Psoas muscle (tissue), 8 donors: ENCODE data around the gene LTB4R. TPM values are rescaled to one million over a fixed set of nuclear protein-coding genes. Genes with fewer than 3 reads are reported as not detected.

Experiments
- ATAC-seq, 4 donors: fragments of 200-7000 bp; cut with Tn5 transposase; one replicate each; pipeline ENCODE4 v1.9.1; 2020; ENCODE audit warnings: moderate library complexity in 3 of 4, mild to moderate bottlenecking in 2 of 4
- DNase-seq, 2 donors: peaks; one replicate each; pipeline ENCODE4 v3.0.0-alpha.2; 2020
- H3K27ac ChIP-seq: fragments of 200-600 bp; one replicate; pipeline ENCODE4 v1.8.0; 2022
- H3K27me3 ChIP-seq, 3 donors: fragments of 200-600 bp in 1 of 3; one replicate each; pipeline versions ENCODE4 v1.6.1 to v1.8.0; 2013 to 2022; ENCODE audit warnings: low read length in 2 of 3, mild to moderate bottlenecking in 2 of 3, moderate library complexity in 1 of 3; ENCODE audit not compliant: insufficient read depth in 3 of 3
- H3K36me3 ChIP-seq, 2 donors: fragments of 200-600 bp in 1 of 2; one replicate each; pipeline versions ENCODE4 v1.6.1 to v1.8.0; 2013 to 2022; ENCODE audit warnings: low read depth in 1 of 2, mild to moderate bottlenecking in 1 of 2, moderate library complexity in 1 of 2; ENCODE audit not compliant: insufficient read depth in 1 of 2
- H3K4me1 ChIP-seq: fragments of 200-600 bp; one replicate; pipeline ENCODE4 v1.8.0; 2022
- H3K4me3 ChIP-seq: fragments of 200-600 bp; one replicate; pipeline ENCODE4 v1.8.0; 2022; ENCODE audit warnings: mild to moderate bottlenecking
- H3K9me3 ChIP-seq: fragments of 200-600 bp; one replicate; pipeline ENCODE4 v1.8.0; 2022
- WGBS, 3 donors: extraction: QIAGEN DNeasy Blood & Tissue Kit; methylation state at CpG; one replicate each; pipeline versions ENCODE4 v1.1.6 to v1.1.7; 2013; 5-methylcytosine and 5-hydroxymethylcytosine counted together
- intact Hi-C, 2 donors: fragments of 100-400 bp; cut with DNase I; formaldehyde crosslinking; loops; one replicate each; pipeline versions ENCODE4 v1.11.0 to v1.14.2; 2022
- polyA plus RNA-seq, 3 donors: library from polyadenylated mRNA; stranded (reverse); fragments of 200-250 nt; gene quantifications; one replicate each; pipeline ENCODE4 v1.2.3, GENCODE V29; 2013
- total RNA-seq, 4 donors: library from RNA; stranded (reverse); fragmentation: NEBNext Ultra II Directional in 2 of 4; extraction: Animal tissue kit (Norgen Biotek cat#: 25700) in 2 of 4; gene quantifications; one replicate each; pipeline versions ENCODE4 v1.2.1 to v1.2.4, GENCODE V29; 2021 to 2023
- TF ChIP-seq, protein P1 (sequence below): fragments of 200-600 bp; IDR thresholded peaks from one replicate; pipeline ENCODE4 v1.8.0; 2022; ENCODE audit warnings: antibody characterized with exemption
- donor health status: healthy with polysubstance abuse.
- donor health status: DM: no; HTN: no; CAD: no; lungs with moderate emphysema.
- donor health status: Bipolar disorder and iron deficiency.
- donor health status: healthy.
- donor health status: DM: yes; HTN: yes; CAD: no.
- donor health status: DM: no; HTN: no; CAD: no.
- donor health status: DM: no; HTN: no; CAD: no.
- donor health status: DM: yes; HTN: yes; CAD: no.

LTB4R gene
- total and polyA plus RNA-seq, 7 donors, result 0.35 to 2.1 (median 1.9) TPM

GRCh38 chr14:24332268-24332993 lies 21.1 kb downstream of the LTB4R start:
- Histone ChIP-seq H3K4me1 (peaks cover 10% of the 10 kb centered on the region), H3K4me3 (peak overlapping the region; percentile 35), H3K36me3 (no peaks in the 10 kb centered on the region), H3K27me3 (peaks cover 0 to 39% (median 4%) of the 10 kb centered on the region in 3 donors), H3K27ac (no peak overlapping the region), H3K9me3 (no peaks in the 10 kb centered on the region)
- DNase-seq, result peak; percentile 54 to 75
- peak; percentile 68 to 79 (median 72) for ATAC-seq
- TF ChIP-seq, protein P1, sequence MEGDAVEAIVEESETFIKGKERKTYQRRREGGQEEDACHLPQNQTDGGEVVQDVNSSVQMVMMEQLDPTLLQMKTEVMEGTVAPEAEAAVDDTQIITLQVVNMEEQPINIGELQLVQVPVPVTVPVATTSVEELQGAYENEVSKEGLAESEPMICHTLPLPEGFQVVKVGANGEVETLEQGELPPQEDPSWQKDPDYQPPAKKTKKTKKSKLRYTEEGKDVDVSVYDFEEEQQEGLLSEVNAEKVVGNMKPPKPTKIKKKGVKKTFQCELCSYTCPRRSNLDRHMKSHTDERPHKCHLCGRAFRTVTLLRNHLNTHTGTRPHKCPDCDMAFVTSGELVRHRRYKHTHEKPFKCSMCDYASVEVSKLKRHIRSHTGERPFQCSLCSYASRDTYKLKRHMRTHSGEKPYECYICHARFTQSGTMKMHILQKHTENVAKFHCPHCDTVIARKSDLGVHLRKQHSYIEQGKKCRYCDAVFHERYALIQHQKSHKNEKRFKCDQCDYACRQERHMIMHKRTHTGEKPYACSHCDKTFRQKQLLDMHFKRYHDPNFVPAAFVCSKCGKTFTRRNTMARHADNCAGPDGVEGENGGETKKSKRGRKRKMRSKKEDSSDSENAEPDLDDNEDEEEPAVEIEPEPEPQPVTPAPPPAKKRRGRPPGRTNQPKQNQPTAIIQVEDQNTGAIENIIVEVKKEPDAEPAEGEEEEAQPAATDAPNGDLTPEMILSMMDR, result peak; percentile 59
- 21 to 28% (median 23%) methylated on average over 53 to 56 of the region's 56 CpGs for WGBS, 3 donors
- intact Hi-C loops, result loop anchor here in 1 of 2 donors (2.0 kb wide), 1 partner anchor 102 kb away; no protein-coding TSS in a partner anchor

DNA sequence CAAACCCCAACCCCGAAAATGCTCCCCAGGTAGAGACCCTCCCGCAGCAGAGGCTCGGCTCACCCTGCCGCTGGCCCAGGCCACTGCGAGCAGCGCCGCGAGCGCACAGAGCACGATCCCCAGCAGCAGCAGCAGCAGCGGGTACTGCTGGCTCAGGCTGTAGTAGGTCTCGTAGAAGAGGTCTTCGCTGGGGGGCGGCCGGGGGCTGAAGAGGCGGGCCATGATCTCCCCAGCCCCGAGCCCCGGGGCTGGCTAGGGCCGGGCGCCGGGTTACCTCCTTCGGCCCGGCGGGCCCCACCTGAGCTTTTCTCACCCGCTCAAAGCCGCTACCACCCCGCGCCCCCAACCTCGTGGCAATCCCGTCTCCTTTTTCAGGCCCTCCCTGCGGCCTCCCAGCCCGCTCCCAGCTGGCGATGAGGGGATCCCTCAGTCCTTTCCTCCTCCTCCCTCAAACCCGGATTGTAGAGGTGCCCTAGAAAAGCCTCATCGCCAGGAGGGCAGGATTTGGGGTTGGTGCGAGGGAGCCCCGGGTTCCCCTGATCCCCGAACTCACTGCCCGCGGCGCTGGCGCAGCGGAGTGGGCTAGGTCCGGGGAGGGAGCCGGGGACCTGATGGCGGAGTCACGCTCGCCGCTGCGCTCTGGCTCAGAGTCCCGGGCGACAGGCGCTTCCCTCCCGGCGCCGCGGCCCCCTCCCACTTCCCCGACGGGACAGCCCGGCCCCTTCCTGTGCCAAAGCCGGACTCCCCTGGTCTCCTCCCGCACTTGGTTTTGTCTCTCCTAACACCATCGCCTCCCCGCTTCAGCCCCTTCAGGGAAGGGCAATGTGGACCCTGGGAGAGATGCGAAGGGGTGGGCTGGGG lies 23.4 kb downstream of the LTB4R start, which contains the start of gene ADCY4:
TSS of gene ADCY4 (minus strand) at position 641 of the 861 bp plus-strand sequence. CDS start at position 222, 419 bp downstream.
- ATAC-seq (peak in 2 of 4 donors; percentile 14 to 29), DNase-seq (peak; percentile 51 to 68)
- intact Hi-C loops, result no loop called here
- no peaks in the 10 kb centered on the region for H3K9me3 ChIP-seq
- peaks cover 0 to 46% (median 6%) of the 10 kb centered on the region in 3 donors for H3K27me3 ChIP-seq
- peaks cover 10% of the 10 kb centered on the region for H3K4me1 ChIP-seq
- H3K4me3 ChIP-seq, result peak within 1 kb of the TSS; percentile 65
- TF ChIP-seq, protein P1, result no peak
- WGBS, 3 donors, result 1 to 4% (median 3%) methylated on average over 55 to 65 of the region's 65 CpGs
- no peaks in the 10 kb centered on the region for H3K36me3 ChIP-seq
- H3K27ac ChIP-seq, result peak within 1 kb of the TSS; percentile 71

- DNase-seq (no peak), ATAC-seq (no peak)
- TF ChIP-seq, protein P1, result no peak
- intact Hi-C loops, result no loop called here
- H3K27ac ChIP-seq, result peak overlapping the region; percentile 71
- peaks cover 0 to 53% (median 9%) of the 10 kb centered on the region in 3 donors for H3K27me3 ChIP-seq
- H3K36me3 ChIP-seq, result no peaks in the 10 kb centered on the region
- WGBS, 3 donors, result 63 to 70% (median 69%) methylated on average over 12 of the region's 12 CpGs
- no peaks in the 10 kb centered on the region for H3K9me3 ChIP-seq
- peaks cover 10% of the 10 kb centered on the region for H3K4me1 ChIP-seq
- H3K4me3 ChIP-seq, result peak overlapping the region; percentile 65
Measured at GRCh38 chr14:24335461-24336171, 24.3 kb downstream of the LTB4R start.

GRCh38 chr14:24337144-24337823 lies 26.0 kb downstream of the LTB4R start:
- no peak for DNase-seq
- Histone ChIP-seq H3K9me3 (no peaks in the 10 kb centered on the region), H3K27me3 (peaks cover 0 to 60% (median 9%) of the 10 kb centered on the region in 3 donors), H3K36me3 (no peaks in the 10 kb centered on the region), H3K4me1 (peaks cover 9% of the 10 kb centered on the region), H3K4me3 (no peak overlapping the region), H3K27ac (no peak overlapping the region)
- TF ChIP-seq, protein P1, result no peak
- ATAC-seq, result no peak
- intact Hi-C loops, result no loop called here
- WGBS, 3 donors, result 80 to 88% (median 87%) methylated on average over 7 of the region's 7 CpGs
